ENCODE data around the gene NHS. TPM values are rescaled to one million over a fixed set of nuclear protein-coding genes. Genes with fewer than 3 reads are reported as not detected.

Gene NHS
- total RNA-seq, 1 experiment from 2014 or later, result 5.7 TPM

GRCh38 chrX:17718649-17719165 is 343.7 kb downstream of the NHS start:
- no peak overlapping the region for H3K9ac ChIP-seq (ENCODE audit: low read length)
- ChIA-PET CTCF (no interaction called here), RAD21 (ENCODE audit: low non-redundant PET in 1 of 2, low total read pairs in 2 of 2, uncharacterized antibody in 2 of 2, unreplicated experiment in 2 of 2) (no interaction called here), POLR2A (no interaction called here)
- BruUV-seq (replicated peaks), result no TSS peak
- no peaks in the 10 kb centered on the region for H3K4me1 ChIP-seq (ENCODE audit: control insufficient read depth in 1 of 2, insufficient read depth in 2 of 2, low read length in 2 of 2)
- no peak overlapping the region for H2AFZ ChIP-seq (ENCODE audit: low read depth, low read length, poor library complexity, severe bottlenecking)
- no peaks in the 10 kb centered on the region for H3K9me2 ChIP-seq (ENCODE audit: insufficient read depth)
- H3K4me2 ChIP-seq (ENCODE audit: low read length), result no peak overlapping the region
- H3K27ac ChIP-seq (ENCODE audit: low read depth, low read length), result no peak overlapping the region
- DNase-seq (ENCODE audit: low read depth, low spot score), result no peak
- no peaks in the 10 kb centered on the region for H4K20me1 ChIP-seq (ENCODE audit: insufficient read depth)
- no peak for ATAC-seq
- H3K79me2 ChIP-seq (ENCODE audit: insufficient read depth, low read length), result no peaks in the 10 kb centered on the region
- no peaks in the 10 kb centered on the region for H3K36me3 ChIP-seq (ENCODE audit: control insufficient read depth in 1 of 2, insufficient read depth in 2 of 2, low read length in 2 of 2)
- intact Hi-C loops (cut with micrococcal nuclease), result no loop called here
- TF ChIP-seq, protein P1, sequence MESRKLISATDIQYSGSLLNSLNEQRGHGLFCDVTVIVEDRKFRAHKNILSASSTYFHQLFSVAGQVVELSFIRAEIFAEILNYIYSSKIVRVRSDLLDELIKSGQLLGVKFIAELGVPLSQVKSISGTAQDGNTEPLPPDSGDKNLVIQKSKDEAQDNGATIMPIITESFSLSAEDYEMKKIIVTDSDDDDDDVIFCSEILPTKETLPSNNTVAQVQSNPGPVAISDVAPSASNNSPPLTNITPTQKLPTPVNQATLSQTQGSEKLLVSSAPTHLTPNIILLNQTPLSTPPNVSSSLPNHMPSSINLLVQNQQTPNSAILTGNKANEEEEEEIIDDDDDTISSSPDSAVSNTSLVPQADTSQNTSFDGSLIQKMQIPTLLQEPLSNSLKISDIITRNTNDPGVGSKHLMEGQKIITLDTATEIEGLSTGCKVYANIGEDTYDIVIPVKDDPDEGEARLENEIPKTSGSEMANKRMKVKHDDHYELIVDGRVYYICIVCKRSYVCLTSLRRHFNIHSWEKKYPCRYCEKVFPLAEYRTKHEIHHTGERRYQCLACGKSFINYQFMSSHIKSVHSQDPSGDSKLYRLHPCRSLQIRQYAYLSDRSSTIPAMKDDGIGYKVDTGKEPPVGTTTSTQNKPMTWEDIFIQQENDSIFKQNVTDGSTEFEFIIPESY (IDR thresholded peaks at IDR 0.05; ENCODE audit: extremely low read depth, insufficient replicate concordance, low read length), result no peak
- TF ChIP-seq CEBPB (IDR thresholded peaks at IDR 0.05; ENCODE audit: low read depth) (no peak), EZH2phosphoT487 (IDR thresholded peaks at IDR 0.05; ENCODE audit: borderline replicate concordance) (no peak), ATF3 (IDR thresholded peaks at IDR 0.05) (no peak), SRF (IDR thresholded peaks at IDR 0.05; ENCODE audit: low read depth) (no peak), EZH2 (IDR thresholded peaks at IDR 0.05) (no peak), CBX3 (IDR thresholded peaks at IDR 0.05; ENCODE audit: low read depth) (no peak), ZFX (IDR thresholded peaks at IDR 0.05) (no peak), POLR2AphosphoS5 (IDR thresholded peaks at IDR 0.05; ENCODE audit: low read depth, low read length) (no peak), RAD21 (IDR thresholded peaks at IDR 0.05; ENCODE audit: low read depth) (no peak), MAX (IDR thresholded peaks at IDR 0.05) (no peak)
- no peak overlapping the region for H3K4me3 ChIP-seq (replicated peaks in 1 of 2; ENCODE audit: low read depth in 1 of 2, low read length in 2 of 2)
- H3K27me3 ChIP-seq (ENCODE audit: insufficient read depth, low read length), result no peaks in the 10 kb centered on the region
- H3K9me3 ChIP-seq (ENCODE audit: control insufficient read depth in 1 of 2, insufficient read depth in 1 of 2, low read depth in 1 of 2, low read length in 2 of 2), result no peaks in the 10 kb centered on the region
